Embryonic facial prominence (tissue), 1 donor: ENCODE data around the gene TRIP6.

ENCODE experiments used
- DNase-seq: peaks from one replicate; pipeline ENCODE4 v3.0.0-alpha.2; 2016; ENCODE audit errors: extremely low spot score

TRIP6 gene, protein sequence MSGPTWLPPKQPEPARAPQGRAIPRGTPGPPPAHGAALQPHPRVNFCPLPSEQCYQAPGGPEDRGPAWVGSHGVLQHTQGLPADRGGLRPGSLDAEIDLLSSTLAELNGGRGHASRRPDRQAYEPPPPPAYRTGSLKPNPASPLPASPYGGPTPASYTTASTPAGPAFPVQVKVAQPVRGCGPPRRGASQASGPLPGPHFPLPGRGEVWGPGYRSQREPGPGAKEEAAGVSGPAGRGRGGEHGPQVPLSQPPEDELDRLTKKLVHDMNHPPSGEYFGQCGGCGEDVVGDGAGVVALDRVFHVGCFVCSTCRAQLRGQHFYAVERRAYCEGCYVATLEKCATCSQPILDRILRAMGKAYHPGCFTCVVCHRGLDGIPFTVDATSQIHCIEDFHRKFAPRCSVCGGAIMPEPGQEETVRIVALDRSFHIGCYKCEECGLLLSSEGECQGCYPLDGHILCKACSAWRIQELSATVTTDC

DNA sequence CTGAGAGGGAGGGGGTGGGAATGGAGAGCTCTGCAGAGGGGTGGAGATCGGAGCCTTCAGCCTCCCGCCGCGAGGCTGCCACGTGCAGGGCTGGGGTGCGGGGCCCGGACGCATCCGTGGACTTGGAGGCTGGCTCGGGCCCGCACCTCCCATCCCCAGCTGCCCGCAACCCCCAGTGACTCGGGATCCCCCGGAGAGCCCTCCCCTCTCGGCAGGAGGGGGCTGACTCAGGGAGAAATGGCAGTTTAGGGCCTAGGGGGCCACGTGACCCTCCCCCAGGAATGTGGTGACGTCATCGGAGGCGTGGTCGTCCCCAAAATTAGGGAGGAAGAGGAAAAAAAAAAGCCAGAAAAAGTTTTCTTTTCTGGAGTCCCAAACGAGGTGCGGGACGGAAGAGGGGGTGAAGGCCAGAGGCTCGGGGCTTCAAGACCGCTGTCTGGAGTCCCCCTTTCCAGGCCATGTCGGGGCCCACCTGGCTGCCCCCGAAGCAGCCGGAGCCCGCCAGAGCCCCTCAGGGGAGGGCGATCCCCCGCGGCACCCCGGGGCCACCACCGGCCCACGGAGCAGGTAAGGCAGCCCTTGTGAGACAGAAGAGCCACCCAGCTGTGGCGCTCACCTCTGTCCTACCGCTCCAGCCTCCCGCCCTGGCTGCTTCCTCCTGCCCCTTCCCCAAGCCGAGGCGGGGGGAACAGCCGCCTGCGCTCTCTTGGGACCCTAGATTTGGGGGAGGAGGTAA, at the start of gene TRIP6:
TSS of gene TRIP6 (plus strand) at position 348 of the 736 bp plus-strand sequence. CDS start at position 459, 111 bp downstream.
- DNase-seq = peak; percentile 89

DNA sequence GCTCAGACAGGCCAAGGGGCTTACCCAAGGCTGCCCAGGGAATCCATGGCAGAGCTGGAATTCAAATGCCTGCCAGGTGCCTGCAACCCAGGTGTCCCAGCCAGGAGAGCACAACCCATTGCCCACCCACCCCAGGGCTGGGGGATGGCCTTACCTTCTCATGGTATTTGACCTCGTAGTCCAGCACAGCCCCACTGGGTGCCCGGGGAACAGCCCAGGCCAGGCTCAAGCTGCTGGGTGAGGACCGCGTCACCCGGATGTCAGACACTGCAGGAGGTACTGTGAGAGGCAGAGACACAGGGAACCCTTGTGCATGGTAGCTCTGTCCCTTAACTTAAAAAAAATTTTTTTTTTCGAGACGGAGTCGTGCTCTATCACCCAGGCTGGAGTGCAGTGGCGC, 48.8 kb upstream of the TRIP6 start:
- DNase-seq = no peak

DNA sequence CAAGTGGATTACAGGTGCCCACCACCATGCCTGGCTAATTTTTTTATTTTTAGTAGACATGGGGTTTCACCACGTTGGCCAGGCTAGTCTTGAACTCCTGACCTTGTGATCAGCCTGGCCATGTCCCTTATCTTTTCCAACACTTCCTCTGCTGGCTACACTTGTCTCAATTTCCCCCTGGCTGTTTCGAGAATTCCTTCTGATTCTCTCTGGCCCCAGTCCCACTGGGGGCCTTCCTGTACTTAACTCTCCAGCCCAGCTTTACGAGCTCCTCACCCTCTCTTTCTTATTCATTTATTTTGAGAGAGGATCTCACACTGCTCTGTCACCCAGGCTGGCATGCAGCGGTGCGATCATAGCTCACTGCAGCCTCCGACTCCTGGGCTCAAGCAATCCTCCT, 48.4 kb upstream of the TRIP6 start:
- DNase-seq = no peak

GRCh38 chr7:100819586-100819985, 47.6 kb upstream of the TRIP6 start:
- no peak for DNase-seq

DNA sequence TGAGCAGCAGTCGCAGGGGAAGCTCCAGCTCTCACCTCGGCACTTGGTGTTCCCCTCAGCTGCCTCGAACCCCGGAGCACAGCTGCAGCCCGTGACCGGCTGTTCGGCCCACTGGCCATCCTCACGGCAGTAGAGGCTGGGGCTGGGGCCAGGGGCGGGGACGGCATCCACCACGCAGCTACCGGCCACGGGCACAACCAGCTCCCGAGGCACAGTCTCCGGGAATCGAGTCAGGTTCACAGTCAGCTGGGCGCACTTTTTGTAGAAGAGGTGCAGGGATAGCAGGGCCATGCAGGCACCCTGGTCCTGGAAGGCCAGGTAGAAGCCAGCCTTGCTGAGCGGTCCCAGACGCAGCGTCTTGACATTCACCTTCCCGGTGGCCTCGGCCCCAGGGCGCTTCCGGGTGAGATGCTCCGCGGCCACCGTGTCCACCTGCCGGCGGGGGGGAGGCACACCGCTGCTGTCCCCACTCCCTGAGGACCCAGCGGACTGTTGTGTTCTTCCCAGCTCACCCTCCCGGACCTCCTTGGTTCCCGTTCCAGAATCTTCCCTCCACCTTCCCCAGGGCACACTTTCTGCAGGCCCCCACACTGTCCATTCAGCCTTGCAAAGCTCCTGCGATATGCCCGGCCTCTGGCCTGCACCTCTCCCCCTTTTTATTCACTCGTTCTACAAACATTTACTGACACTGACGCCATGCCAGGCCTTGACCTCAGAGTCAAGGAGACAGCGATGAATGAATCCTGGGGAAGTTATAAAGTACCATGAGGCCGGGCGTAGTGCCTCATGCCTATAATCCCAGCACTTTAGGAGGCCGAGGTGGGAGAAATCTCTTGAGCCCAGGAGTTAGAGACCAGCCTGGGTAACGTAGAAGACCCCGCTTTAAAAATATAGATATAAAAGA, 44.7 kb upstream of the TRIP6 start:
- no peak for DNase-seq

DNA sequence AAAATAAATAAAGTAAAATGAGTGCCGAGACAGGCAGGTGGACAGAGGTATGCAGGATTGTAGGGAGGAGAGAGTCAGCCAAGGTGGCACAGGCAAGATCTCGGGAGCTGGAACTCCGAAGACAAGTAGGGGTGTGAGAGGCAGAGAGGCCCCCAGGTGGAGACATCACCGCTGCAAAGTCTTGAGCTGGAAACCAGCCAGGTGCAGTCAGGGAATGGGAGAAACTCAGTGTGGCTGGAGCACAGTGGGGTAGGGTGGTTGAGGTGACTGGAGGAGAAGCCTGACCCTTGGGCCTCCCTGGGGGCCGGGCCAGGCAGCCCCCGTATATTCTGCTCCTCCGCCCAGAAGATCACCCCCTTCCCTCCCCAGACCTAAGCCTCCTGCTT, 44.1 kb upstream of the TRIP6 start:
- no peak for DNase-seq

DNA sequence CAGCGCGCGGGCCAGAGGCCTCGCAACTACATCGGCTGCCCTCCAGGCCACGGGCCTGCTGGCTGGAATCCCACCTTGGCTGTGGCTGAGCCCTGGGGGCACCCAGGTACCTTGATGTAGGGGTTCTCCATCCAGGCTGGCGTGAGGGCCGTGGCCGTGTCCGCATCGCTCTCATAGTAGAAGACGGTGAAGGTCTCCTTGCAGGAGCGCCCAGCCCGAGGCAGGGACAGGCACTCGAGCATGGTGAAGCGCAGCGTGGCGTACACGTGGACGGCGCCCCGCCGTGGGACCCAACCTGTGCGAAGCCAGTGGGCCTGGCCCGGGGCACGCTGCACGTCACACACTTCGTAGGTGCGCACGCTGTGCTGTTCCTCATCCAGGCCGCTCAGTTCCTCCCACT, 43.7 kb upstream of the TRIP6 start:
- DNase-seq = no peak

- no peak for DNase-seq
Observed at GRCh38 chr7:100824499-100825214, 42.5 kb upstream of the TRIP6 start.

GRCh38 chr7:100825215-100825671, 41.9 kb upstream of the TRIP6 start:
- DNase-seq = peak; percentile 10

GRCh38 chr7:100825751-100826513, 41.3 kb upstream of the TRIP6 start:
- no peak for DNase-seq

- DNase-seq = peak; percentile 7
Observed at GRCh38 chr7:100826514-100827329, 40.5 kb upstream of the TRIP6 start.

GRCh38 chr7:100827330-100828226, 39.6 kb upstream of the TRIP6 start, which contains the start of gene EPHB4:
Gene EPHB4, minus strand, starts transcription at chr7:100827523. Its CDS starts 493 bp downstream, at chr7:100827030.
- DNase-seq = peak; percentile 92

GRCh38 chr7:100829150-100829716, 38.0 kb upstream of the TRIP6 start:
- DNase-seq = no peak

DNA sequence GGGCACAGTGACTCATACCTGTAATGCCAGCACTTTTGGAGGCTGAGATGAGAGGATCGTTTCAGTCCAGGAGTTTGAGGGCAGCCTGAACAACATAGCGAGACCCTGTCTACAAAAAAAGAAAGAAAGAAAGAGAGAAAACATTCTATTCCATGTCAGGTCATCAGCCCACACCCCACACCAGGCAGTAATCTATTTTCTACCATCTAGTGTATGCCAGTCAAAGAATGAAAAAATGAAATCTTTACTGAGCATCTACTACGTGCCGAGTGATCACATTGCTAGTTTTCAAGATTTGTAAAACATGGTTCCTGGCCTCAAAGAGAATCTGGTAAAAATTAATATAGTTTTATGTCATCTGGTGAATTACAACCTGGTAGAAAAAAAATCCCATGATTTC, 36.8 kb upstream of the TRIP6 start:
- no peak for DNase-seq

- DNase-seq = no peak
Observed at GRCh38 chr7:100832281-100832633, 34.9 kb upstream of the TRIP6 start.

DNA sequence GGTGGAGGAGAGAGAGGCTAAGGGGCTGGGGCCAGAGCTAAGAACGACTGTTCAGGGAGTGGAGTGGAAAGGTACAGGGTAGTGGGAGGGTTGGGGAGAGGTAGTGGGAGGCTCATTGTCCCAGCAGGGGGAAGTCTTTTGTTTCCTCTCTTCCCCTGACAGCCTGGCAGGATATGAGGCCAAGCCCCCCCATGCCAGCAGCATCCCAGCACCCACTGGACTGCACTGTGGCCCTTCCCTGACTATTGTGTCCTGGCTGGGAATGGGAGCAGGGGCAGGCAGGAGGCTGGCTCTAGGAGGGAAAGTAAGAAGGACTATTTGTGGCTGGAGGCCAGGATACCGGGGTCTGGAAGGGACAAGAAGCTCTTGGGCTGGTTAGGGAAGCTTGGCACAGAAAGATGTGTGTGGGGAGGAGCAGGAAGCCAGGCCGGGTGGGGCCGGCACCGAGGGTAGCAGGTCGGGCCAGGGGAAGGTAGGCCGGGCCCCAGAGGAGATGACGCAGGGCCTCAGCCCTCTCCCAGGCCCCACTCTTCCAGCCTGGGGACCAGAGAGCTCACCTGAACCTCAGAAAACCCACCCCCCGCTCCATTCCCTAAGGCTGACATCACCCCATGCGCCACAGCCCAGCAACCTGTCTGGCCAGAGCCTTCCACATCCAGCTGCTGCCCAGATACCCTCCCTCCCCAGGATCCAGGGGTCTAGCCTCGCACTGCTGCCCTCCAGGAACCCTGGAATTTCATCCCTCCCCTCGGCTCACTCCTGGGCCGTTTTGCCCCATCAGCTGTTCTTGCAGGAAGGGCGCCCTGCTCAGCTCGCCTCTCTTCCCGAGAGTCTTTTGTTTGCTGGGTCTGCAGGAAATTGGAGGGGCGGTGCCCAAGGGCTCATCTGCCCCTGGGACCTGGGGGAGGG, 31.0 kb upstream of the TRIP6 start:
- DNase-seq = no peak

GRCh38 chr7:100836812-100837098, 30.4 kb upstream of the TRIP6 start:
- DNase-seq = no peak
